GM10248 (cell line): ENCODE results near the gene WDR18.

ENCODE experiments used
- CTCF ChIA-PET: fragments of 300-600 bp; sonication (Branson Sonifier 250); formaldehyde crosslinking; extraction: SDS; loops from one replicate; lab custom pipeline; 2021; ENCODE audit warnings: antibody characterized with exemption; lab: Yijun Ruan, JAX
- POLR2A ChIA-PET: fragments of 350-650 bp; sonication (Branson Sonifier 250); formaldehyde crosslinking; extraction: SDS; loops from one replicate; lab custom pipeline; 2020; ENCODE audit warnings: antibody characterized with exemption; lab: Yijun Ruan, JAX
- DNase-seq: peaks from one replicate; pipeline ENCODE4 v3.0.0; 2012; ENCODE audit errors: extremely low spot score
- TF ChIP-seq, protein P1 (sequence below): IDR thresholded peaks from 2 replicates; pipeline ENCODE4 v1.5.1; 2012; ENCODE audit warnings: mild to moderate bottlenecking, low read depth; ENCODE audit errors: extremely low read depth, missing control alignments, control extremely low read depth

The WDR18 gene

DNA sequence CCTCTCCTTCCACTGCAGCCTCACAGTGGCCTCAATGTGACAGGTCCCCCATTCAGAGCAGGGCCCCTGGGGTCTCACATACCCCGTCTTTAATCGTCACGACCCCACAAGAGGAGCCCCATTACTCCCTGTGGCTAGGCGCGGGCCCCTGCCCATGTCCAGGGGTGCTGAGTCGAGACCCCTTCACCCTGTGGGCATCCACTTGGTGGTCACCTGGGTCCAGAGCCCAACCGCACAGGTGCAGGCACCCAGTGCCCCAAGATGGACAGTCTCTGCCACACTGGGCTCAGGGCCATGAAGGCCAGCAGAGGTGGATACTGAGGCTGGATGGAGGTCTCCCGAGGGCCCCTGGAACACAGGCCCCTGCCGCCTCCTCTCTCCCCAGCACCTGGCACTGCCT is 33.8 kb downstream of the WDR18 start:
- CTCF ChIA-PET: no interaction called here
- POLR2A ChIA-PET: no interaction called here
- DNase-seq: no peak
- TF ChIP-seq, protein P1, sequence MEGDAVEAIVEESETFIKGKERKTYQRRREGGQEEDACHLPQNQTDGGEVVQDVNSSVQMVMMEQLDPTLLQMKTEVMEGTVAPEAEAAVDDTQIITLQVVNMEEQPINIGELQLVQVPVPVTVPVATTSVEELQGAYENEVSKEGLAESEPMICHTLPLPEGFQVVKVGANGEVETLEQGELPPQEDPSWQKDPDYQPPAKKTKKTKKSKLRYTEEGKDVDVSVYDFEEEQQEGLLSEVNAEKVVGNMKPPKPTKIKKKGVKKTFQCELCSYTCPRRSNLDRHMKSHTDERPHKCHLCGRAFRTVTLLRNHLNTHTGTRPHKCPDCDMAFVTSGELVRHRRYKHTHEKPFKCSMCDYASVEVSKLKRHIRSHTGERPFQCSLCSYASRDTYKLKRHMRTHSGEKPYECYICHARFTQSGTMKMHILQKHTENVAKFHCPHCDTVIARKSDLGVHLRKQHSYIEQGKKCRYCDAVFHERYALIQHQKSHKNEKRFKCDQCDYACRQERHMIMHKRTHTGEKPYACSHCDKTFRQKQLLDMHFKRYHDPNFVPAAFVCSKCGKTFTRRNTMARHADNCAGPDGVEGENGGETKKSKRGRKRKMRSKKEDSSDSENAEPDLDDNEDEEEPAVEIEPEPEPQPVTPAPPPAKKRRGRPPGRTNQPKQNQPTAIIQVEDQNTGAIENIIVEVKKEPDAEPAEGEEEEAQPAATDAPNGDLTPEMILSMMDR: no peak

DNA sequence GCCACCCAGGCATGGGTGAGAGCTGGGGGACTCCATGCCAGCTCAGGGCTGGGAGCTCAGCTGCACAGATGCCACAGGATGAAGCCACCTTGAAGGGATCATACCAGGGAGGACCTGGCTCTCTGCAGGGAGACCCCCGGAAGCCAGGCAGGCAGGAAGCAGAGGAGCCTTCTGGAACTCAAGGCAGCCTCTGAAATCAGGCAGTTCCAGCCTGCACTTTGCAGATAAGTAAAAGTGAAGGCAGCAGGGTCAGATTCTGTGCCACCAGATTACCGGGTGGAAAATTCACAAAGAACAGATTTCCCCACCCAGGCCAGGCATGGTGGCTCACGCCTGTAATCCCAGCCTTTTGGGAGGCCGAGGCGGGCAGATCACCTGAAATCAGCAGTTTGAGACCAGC is 34.2 kb downstream of the WDR18 start:
- ChIA-PET POLR2A (no interaction called here), CTCF (interaction anchor here (1.8 to 2.4 kb wide), 2 partner anchors 13 to 225 kb away, joined by 5 to 7 read pairs; no protein-coding TSS in a partner anchor)
- no peak for DNase-seq

DNA sequence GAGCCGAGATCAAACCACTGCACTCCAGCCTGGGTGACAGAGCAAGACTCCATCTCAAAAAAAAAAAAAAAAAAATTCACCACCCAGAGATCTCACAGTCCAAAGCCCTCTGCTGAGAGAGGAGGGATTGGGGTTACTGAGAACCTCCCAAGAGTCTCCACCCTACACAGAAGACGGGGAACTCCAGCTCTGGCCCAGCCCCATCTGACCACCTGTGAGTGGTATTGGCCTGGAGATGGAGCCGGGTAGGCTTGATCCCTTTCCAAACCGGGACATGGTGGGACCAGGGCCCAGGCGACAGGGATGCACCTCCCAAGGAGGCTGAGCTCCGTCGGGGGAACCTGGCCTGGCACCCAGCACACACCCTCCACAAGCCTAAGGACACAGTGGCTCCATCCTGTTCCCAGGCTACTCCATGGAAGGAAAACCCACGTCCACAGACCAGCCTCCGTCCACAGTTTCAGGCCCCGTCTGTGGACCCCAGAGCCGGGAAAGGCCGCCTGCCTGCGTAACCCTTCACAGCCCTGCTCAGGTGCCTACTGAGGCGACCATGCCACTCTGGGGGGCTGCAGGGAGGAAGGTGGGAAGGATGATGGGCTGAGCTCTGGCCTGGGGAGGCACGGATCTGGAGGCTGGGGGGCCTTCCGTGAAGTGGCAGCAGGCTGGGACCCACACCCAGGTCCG is 34.9 kb downstream of the WDR18 start:
- no peak for DNase-seq
- ChIA-PET CTCF (interaction anchor here (0.9 to 2.4 kb wide), 3 partner anchors 13 to 225 kb away, joined by 4 to 7 read pairs (median 5); no protein-coding TSS in a partner anchor), POLR2A (interaction anchor here (0.6 to 1.0 kb wide), 3 partner anchors 9 to 125 kb away, joined by 3 to 4 read pairs (median 4); no protein-coding TSS in a partner anchor)
- TF ChIP-seq, protein P1: no peak

More for the DNA sequence above, 34.2 kb downstream of the WDR18 start:
- TF ChIP-seq, protein P1: no peak

DNA sequence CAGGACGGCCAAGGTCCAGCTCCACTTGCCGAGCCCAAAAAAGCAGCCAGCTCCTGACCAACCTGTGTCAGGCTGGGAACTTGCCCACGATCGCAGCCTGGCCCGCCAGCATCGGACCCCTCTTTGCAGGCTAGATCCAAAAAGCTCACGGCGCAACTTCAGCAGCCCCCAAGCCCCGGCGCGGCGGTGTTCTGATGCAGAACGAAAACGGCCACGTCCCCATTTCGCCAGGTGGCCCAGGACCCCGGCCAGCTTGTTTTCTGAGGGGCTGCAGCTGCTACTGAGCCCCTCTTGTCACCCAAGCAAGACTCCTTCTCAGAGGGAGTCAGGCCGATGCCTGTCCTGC is 35.4 kb downstream of the WDR18 start:
- ChIA-PET CTCF (interaction anchor here (0.9 to 2.4 kb wide), 3 partner anchors 14 to 224 kb away, joined by 4 to 7 read pairs (median 5); no protein-coding TSS in a partner anchor), POLR2A (interaction anchor here (0.6 to 1.0 kb wide), 3 partner anchors 9 to 126 kb away, joined by 3 to 4 read pairs (median 4); no protein-coding TSS in a partner anchor)
- DNase-seq: no peak
- TF ChIP-seq, protein P1: no peak

DNA sequence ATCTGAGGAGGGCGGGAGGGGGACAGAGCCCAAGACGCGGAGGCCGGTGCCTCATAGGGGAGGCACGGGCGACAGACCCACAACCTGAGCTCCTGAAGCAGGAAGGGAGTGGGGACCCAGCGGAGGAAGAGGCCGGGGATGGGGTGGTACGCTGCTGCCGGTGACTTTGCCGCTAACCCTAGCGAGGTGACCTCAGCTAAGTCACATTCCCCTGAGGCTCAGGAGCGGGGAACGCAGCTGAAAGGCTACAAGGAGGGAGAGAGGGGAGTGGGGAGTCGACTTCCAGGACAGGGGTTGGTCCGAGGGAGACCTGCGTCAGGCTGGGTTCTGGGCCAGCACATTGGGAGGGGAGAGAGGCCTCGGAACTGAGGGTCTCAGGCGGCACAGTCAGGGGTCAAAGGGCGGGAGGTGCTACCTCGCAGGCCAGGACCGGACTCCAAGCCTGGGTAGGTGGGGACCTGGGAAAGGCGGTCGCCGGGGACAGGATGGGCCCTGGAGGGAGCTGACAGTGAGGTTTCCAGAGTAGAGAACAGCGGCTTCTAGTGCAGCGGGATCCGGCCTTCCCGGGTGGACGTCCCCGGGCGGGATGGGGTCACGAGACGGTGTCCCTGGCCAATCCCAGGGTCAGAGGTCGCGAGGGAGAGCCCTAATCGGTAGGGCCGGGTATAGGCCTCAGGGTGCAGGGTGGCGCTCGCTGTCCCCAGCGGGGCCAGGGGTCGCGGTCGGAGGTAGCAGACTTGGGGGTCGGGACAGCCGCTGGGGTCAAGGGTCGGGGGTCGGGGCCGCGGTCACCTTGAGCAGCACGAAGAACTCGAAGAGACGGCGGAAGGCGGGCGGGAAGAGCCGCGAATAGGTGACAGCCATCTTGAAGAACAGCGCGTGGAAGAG is 36.1 kb downstream of the WDR18 start:
- no peak for DNase-seq
- POLR2A ChIA-PET: interaction anchor here (0.6 to 2.3 kb wide), 4 partner anchors 10 to 127 kb away, joined by 3 to 8 read pairs (median 4); partner anchors contain the start of gene ABCA7
- TF ChIP-seq, protein P1: no peak
- CTCF ChIA-PET: interaction anchor here (0.9 to 2.4 kb wide), 3 partner anchors 14 to 223 kb away, joined by 4 to 7 read pairs (median 5); no protein-coding TSS in a partner anchor
